DND-41 (cell line): Measurements from ENCODE around the gene MRPL47.
A peak's percentile ranks its signal among the peaks of the same experiment; 100 is the strongest.

ENCODE experiments used
- ATAC-seq: fragments of 200-7000 bp; cut with Tn5 transposase; 3 replicates; pipeline ENCODE4 v1.9.1; 2021; ENCODE audit warnings: low read depth; ENCODE audit not compliant: insufficient read depth
- DNase-seq: peaks from one replicate; pipeline ENCODE4 v3.0.0-alpha.2; 2020
- H2AFZ ChIP-seq: 2 replicates; pipeline ENCODE4 v1.6.0; 2012; ENCODE audit warnings: low read depth, low read length
- H3K27ac ChIP-seq: 2 replicates; pipeline ENCODE4 v1.5.1; 2012; ENCODE audit warnings: low read length, inconsistent platforms
- H3K27me3 ChIP-seq: fragments of 200-600 bp; sonication (generic); 2 replicates; pipeline ENCODE4 v1.6.0; 2012; ENCODE audit warnings: low read length, mild to moderate bottlenecking, inconsistent platforms; ENCODE audit not compliant: insufficient read depth, poor library complexity
- H3K36me3 ChIP-seq: 2 replicates; pipeline ENCODE4 v1.5.1; 2012; ENCODE audit warnings: low read length, inconsistent platforms; ENCODE audit not compliant: insufficient read depth
- H3K4me1 ChIP-seq: 2 replicates; pipeline ENCODE4 v1.5.1; 2012; ENCODE audit warnings: mild to moderate bottlenecking, low read length; ENCODE audit not compliant: insufficient read depth
- H3K4me2 ChIP-seq: 2 replicates; pipeline ENCODE4 v1.6.0; 2012; ENCODE audit warnings: mild to moderate bottlenecking, moderate library complexity, low read length, inconsistent platforms; ENCODE audit not compliant: insufficient read depth
- H3K4me3 ChIP-seq, 2 experiments: fragments of 200-600 bp in 1 of 2; shearing (Covaris generic) in 1 of 2; 2 replicates each; pipeline ENCODE4 v1.5.1; 2012 to 2016; ENCODE audit warnings: inconsistent platforms in 2 of 2, low read length in 2 of 2, mild to moderate bottlenecking in 2 of 2, low read depth in 1 of 2, moderate library complexity in 1 of 2
- H3K79me2 ChIP-seq: 2 replicates; pipeline ENCODE4 v1.6.0; 2012; ENCODE audit warnings: low read length, inconsistent platforms; ENCODE audit not compliant: insufficient read depth
- H3K9ac ChIP-seq: 2 replicates; pipeline ENCODE4 v1.6.0; 2012; ENCODE audit warnings: low read depth, mild to moderate bottlenecking, inconsistent platforms, low read length, moderate library complexity
- H3K9me3 ChIP-seq: 2 replicates; pipeline ENCODE4 v1.5.1; 2012; ENCODE audit warnings: low read length, moderate library complexity, mild to moderate bottlenecking, inconsistent platforms; ENCODE audit not compliant: insufficient read depth, severe bottlenecking
- H4K20me1 ChIP-seq: 2 replicates; pipeline ENCODE4 v1.6.0; 2012; ENCODE audit warnings: low read length; ENCODE audit not compliant: insufficient read depth
- CTCF ChIP-seq: IDR thresholded peaks from 2 replicates; pipeline ENCODE4 v1.5.1; 2012; ENCODE audit warnings: borderline replicate concordance, low read length, moderate library complexity, mild to moderate bottlenecking; ENCODE audit not compliant: poor library complexity, severe bottlenecking; ENCODE audit errors: extremely low read depth
- EZH2 ChIP-seq: IDR thresholded peaks from 3 replicates; pipeline ENCODE4 v1.6.1; 2012; ENCODE audit warnings: borderline replicate concordance, low read depth, mild to moderate bottlenecking, moderate library complexity, low read length, inconsistent platforms; ENCODE audit not compliant: severe bottlenecking

The MRPL47 gene

GRCh38 chr3:179562591-179563270 lies 41.7 kb downstream of the MRPL47 start, which contains the start of gene ACTL6A:
Gene ACTL6A (plus strand): TSS chr3:179562926. CDS start chr3:179563093, 167 bp downstream.
- DNase-seq (peak; percentile 100), ATAC-seq (peak; percentile 93)
- Histone ChIP-seq H3K9me3 (no peaks in the 10 kb centered on the region), H2AFZ (peak within 1 kb of the TSS; percentile 94), H3K79me2 (peaks cover 46% of the 10 kb centered on the region), H3K27ac (peak within 1 kb of the TSS; percentile 99), H3K4me2 (peak within 1 kb of the TSS; percentile 77), H4K20me1 (peaks cover 24% of the 10 kb centered on the region; the same call in 1 of the 2 replicates), H3K4me3 (peak within 1 kb of the TSS; percentile 72 to 89), H3K4me1 (peaks cover 43% of the 10 kb centered on the region), H3K27me3 (no peaks in the 10 kb centered on the region), H3K9ac (peak within 1 kb of the TSS; percentile 89), H3K36me3 (no peaks in the 10 kb centered on the region)
- TF ChIP-seq CTCF = no peak
- TF ChIP-seq EZH2 = no peak

GRCh38 chr3:179560791-179561190 lies 43.6 kb downstream of the MRPL47 start:
- no peaks in the 10 kb centered on the region for H3K9me3 ChIP-seq
- no peak overlapping the region for H3K27ac ChIP-seq
- H3K4me2 ChIP-seq = no peak overlapping the region
- H3K27me3 ChIP-seq = no peaks in the 10 kb centered on the region
- DNase-seq = no peak
- H3K79me2 ChIP-seq = peaks cover 27% of the 10 kb centered on the region
- TF ChIP-seq CTCF = no peak
- no peak for TF ChIP-seq EZH2
- peaks cover 31% of the 10 kb centered on the region for H3K4me1 ChIP-seq
- no peak overlapping the region for H2AFZ ChIP-seq
- no peaks in the 10 kb centered on the region for H3K36me3 ChIP-seq
- peaks cover 17% of the 10 kb centered on the region; the same call in 1 of the 2 replicates for H4K20me1 ChIP-seq
- no peak for ATAC-seq
- no peak overlapping the region for H3K9ac ChIP-seq
- no peak overlapping the region for H3K4me3 ChIP-seq

DNA sequence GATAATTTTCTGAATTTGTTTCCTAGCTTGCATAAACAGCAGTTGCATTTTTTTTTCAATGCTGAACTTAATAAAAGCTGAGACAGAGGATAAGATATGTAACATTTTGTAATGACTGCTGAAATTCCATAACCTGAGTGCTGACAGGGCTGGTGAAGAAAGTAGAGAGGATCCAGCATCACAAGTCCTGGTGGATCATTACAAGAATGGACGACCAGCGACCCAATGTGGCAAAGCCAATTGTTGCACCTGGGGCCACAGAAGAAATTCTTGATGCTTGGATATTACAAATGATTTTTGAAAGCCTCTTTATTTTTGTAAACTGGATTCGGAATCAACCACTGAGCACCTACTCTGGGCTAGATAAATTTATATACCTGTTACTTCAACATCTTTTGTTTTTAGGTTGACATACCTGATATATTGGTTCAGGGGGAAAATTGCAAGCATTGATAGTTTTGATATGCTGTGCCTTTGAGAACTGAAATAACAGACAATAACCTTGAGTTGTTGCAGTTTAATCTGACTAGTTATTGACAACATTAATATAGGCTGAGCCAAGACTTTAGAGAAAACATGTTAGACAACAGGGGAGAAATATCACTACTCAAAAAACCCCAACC lies 45.6 kb downstream of the MRPL47 start:
- Histone ChIP-seq H3K79me2 (peaks cover 8% of the 10 kb centered on the region), H3K27me3 (no peaks in the 10 kb centered on the region), H3K9me3 (no peaks in the 10 kb centered on the region), H3K4me3 (no peak overlapping the region), H4K20me1 (peaks cover 6% of the 10 kb centered on the region; the same call in 1 of the 2 replicates), H3K36me3 (no peaks in the 10 kb centered on the region), H3K9ac (no peak overlapping the region), H3K4me1 (peaks cover 12% of the 10 kb centered on the region), H3K27ac (no peak overlapping the region), H3K4me2 (no peak overlapping the region), H2AFZ (no peak overlapping the region)
- ATAC-seq (no peak), DNase-seq (peak; percentile 61)
- TF ChIP-seq CTCF (peak; percentile 76), EZH2 (no peak)
